ENCODE measurements around the gene TAF8.

GRCh38 chr6:42041481-42042053 is 8.8 kb upstream of the TAF8 start:
- no peak for TF ChIP-seq CTCF (conservative IDR thresholded peaks at IDR 0.05; ENCODE audit: low read depth, low read length)
- no peak for TF ChIP-seq EZH2 (IDR thresholded peaks at IDR 0.05; ENCODE audit: borderline replicate concordance, low read depth, low read length, poor library complexity, severe bottlenecking)
